OCI-LY3 (cell line): ENCODE results near the gene ROR1.

Source experiments
- H2AFZ ChIP-seq: fragments of 200-600, 300-600 bp; shearing (Covaris generic); 2 replicates; pipeline ENCODE4 v1.6.0; 2014; ENCODE audit warnings: antibody characterized with exemption, low read depth, low read length
- H3K27ac ChIP-seq: fragments of 200-600, 300-600 bp; sonication (generic); 2 replicates; pipeline ENCODE4 v1.5.1; 2014; ENCODE audit warnings: mild to moderate bottlenecking, low read length, moderate library complexity, mixed read lengths
- H3K27me3 ChIP-seq: fragments of 200-600, 300-600 bp; sonication (generic); 2 replicates; pipeline ENCODE4 v1.6.1; 2014; ENCODE audit warnings: low read depth, low read length, mixed read lengths
- H3K36me3 ChIP-seq: fragments of 200-600, 300-600 bp; sonication (generic); replicated peaks from 2 replicates; pipeline ENCODE3; 2014; ENCODE audit warnings: low read depth, low read length, mixed read lengths
- H3K4me1 ChIP-seq: fragments of 300-600, 200-600 bp; sonication (generic); 2 replicates; pipeline ENCODE4 v1.6.1; 2014; ENCODE audit warnings: low read length, mixed read lengths
- H3K4me2 ChIP-seq: fragments of 200-600, 300-600 bp; sonication (generic); 2 replicates; pipeline ENCODE4 v1.6.1; 2014; ENCODE audit warnings: low read length, mixed read lengths
- H3K4me3 ChIP-seq: fragments of 300-600, 200-600 bp; sonication (generic); 2 replicates; pipeline ENCODE4 v1.5.1; 2014; ENCODE audit warnings: antibody characterized with exemption, mild to moderate bottlenecking, low read length, moderate library complexity
- H3K79me2 ChIP-seq: fragments of 300-600, 200-600 bp; shearing (Covaris generic); 2 replicates; pipeline ENCODE4 v1.6.1; 2014; ENCODE audit warnings: mild to moderate bottlenecking, low read length, mixed read lengths
- H3K9ac ChIP-seq: fragments of 300-600, 200-600 bp; shearing (Covaris generic); 2 replicates; pipeline ENCODE4 v1.6.0; 2014; ENCODE audit warnings: mild to moderate bottlenecking, low read length, moderate library complexity
- H3K9me3 ChIP-seq: fragments of 200-600, 300-600 bp; shearing (Covaris generic); 2 replicates; pipeline ENCODE4 v1.6.1; 2014; ENCODE audit warnings: low read length, mixed read lengths; ENCODE audit not compliant: insufficient read depth
- H4K20me1 ChIP-seq: fragments of 200-600, 300-600 bp; sonication (generic); 2 replicates; pipeline ENCODE4 v1.6.1; 2016; ENCODE audit warnings: low read length, mixed read lengths; ENCODE audit not compliant: insufficient read depth
- EZH2phosphoT487 ChIP-seq: fragments of 200-600 bp; shearing (Covaris generic); IDR thresholded peaks from 2 replicates; pipeline ENCODE4 v1.6.1; 2018; ENCODE audit warnings: antibody characterized with exemption, mixed run types, low read depth
- TF ChIP-seq, protein P1 (sequence below): fragments of 200-600, 300-600 bp; sonication (generic); IDR thresholded peaks from 2 replicates; pipeline ENCODE4 v1.5.1; 2014; ENCODE audit warnings: antibody characterized with exemption, low read length, low read depth

The ROR1 gene

DNA sequence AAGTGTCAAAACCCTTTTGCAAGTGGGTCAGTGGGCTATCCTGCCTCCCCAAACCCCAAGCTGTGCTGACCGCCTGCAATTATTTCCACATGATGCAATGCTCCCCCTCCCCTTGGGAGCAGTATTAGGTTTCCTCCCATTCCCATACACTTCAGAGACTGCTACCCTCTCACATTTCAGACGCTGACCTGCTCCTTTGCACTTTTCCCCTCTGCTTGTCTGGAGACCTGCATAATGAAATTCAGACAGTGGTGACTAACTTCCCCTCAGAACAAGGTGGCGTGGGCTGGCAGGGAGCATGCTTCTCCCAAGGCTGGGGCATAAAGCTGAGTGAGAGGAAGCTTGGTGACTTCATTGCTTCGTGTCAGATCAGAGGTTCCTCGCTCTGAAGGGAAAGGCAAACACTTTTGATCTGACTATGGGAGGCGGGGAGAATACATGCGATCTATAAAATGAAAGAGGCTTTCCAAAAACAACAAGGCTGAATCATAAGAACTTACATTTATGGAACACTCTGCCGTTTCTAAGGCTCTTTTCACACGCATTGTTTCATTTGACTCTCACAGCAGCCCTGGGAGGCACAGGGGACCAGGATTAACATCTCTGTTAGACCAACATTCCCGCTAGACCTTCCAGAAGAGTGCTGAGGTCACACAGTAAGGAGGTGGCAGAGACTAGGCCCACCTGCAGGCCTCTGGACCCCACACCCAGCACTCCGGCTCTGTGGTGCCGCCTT, 27.5 kb upstream of the ROR1 start:
- no peaks in the 10 kb centered on the region for H3K4me1 ChIP-seq
- H4K20me1 ChIP-seq: no peaks in the 10 kb centered on the region
- H3K36me3 ChIP-seq: no peaks in the 10 kb centered on the region
- no peak overlapping the region for H2AFZ ChIP-seq
- H3K4me2 ChIP-seq: no peak overlapping the region
- H3K9me3 ChIP-seq: no peaks in the 10 kb centered on the region
- H3K27ac ChIP-seq: no peak overlapping the region
- H3K9ac ChIP-seq: no peak overlapping the region
- TF ChIP-seq, protein P1, sequence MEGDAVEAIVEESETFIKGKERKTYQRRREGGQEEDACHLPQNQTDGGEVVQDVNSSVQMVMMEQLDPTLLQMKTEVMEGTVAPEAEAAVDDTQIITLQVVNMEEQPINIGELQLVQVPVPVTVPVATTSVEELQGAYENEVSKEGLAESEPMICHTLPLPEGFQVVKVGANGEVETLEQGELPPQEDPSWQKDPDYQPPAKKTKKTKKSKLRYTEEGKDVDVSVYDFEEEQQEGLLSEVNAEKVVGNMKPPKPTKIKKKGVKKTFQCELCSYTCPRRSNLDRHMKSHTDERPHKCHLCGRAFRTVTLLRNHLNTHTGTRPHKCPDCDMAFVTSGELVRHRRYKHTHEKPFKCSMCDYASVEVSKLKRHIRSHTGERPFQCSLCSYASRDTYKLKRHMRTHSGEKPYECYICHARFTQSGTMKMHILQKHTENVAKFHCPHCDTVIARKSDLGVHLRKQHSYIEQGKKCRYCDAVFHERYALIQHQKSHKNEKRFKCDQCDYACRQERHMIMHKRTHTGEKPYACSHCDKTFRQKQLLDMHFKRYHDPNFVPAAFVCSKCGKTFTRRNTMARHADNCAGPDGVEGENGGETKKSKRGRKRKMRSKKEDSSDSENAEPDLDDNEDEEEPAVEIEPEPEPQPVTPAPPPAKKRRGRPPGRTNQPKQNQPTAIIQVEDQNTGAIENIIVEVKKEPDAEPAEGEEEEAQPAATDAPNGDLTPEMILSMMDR: no peak
- no peak for TF ChIP-seq EZH2phosphoT487
- no peaks in the 10 kb centered on the region for H3K79me2 ChIP-seq
- H3K4me3 ChIP-seq: no peak overlapping the region
- H3K27me3 ChIP-seq: no peaks in the 10 kb centered on the region

DNA sequence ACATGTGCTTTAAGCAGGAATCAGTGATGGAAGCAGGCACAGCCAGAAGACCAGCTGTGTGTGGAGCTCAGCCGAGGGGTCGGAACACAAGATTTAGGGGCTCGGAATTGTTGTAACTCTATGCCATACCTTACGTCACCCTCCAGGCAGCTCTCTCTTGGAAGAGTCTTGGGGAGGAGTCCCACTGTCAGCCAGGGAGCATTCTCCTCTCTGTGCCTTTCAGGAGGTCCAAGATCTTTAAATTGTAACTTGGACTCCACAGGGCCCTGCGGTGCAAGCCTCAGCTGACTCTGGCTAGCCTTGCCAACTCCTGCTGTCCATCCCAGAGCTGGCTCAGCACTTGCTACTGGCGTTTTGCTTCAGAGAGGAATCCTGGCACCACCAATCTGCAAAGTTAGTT, 26.4 kb upstream of the ROR1 start:
- no peak overlapping the region for H3K4me3 ChIP-seq
- H3K9me3 ChIP-seq: no peaks in the 10 kb centered on the region
- no peaks in the 10 kb centered on the region for H3K36me3 ChIP-seq
- no peak overlapping the region for H3K9ac ChIP-seq
- H3K27ac ChIP-seq: no peak overlapping the region
- H3K27me3 ChIP-seq: no peaks in the 10 kb centered on the region
- no peaks in the 10 kb centered on the region for H3K79me2 ChIP-seq
- no peak for TF ChIP-seq EZH2phosphoT487
- TF ChIP-seq, protein P1: no peak
- no peaks in the 10 kb centered on the region for H3K4me1 ChIP-seq
- H2AFZ ChIP-seq: no peak overlapping the region
- H3K4me2 ChIP-seq: no peak overlapping the region
- H4K20me1 ChIP-seq: no peaks in the 10 kb centered on the region

DNA sequence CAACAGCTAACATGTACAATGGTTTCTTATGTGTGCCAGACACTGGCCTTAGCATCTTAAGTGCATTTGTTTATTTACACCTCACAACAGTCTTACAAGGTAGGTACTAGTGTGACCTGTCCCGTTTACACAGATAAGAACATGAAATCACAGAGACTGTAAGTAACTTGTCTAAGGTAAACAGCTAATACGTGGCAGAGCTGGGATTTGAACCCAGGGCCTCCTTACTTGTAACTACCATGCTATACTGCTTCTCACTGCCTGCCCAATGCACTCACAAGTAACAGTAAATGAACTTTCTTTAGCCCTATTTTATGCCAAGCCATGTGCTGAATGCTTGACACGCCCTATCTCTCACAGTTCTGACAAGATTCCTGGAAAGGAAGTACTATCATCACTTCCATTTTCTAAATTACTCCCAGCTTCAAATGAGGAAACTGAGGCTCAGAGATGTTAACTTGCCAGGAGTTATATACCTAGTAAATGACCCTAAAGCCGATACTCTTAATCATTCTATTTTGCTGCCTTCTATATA, 25.7 kb upstream of the ROR1 start:
- no peaks in the 10 kb centered on the region for H3K36me3 ChIP-seq
- no peaks in the 10 kb centered on the region for H3K27me3 ChIP-seq
- TF ChIP-seq, protein P1: no peak
- no peak for TF ChIP-seq EZH2phosphoT487
- no peak overlapping the region for H3K4me3 ChIP-seq
- H3K4me2 ChIP-seq: no peak overlapping the region
- H2AFZ ChIP-seq: no peak overlapping the region
- no peak overlapping the region for H3K27ac ChIP-seq
- H4K20me1 ChIP-seq: no peaks in the 10 kb centered on the region
- no peaks in the 10 kb centered on the region for H3K4me1 ChIP-seq
- H3K9ac ChIP-seq: no peak overlapping the region
- no peaks in the 10 kb centered on the region for H3K79me2 ChIP-seq
- H3K9me3 ChIP-seq: no peaks in the 10 kb centered on the region

DNA sequence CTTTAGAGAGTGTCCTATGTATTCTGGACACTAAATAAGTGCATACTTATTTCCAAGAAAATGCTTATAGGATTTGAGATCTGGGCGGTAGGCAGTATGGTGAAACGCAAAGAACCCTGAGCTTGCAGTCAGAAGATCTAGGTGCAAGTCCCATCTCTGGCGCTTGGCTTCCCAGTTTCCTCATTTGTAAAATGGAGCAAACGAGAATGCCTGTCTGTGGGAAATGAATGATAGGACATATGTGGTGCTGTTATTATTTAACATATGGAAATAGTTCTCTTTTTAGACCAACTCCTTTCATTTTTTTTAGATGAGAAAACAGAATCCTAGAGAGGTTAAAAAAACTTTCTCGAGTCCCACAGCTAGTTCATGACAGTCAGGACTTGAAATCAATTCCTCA, 25.2 kb upstream of the ROR1 start:
- no peaks in the 10 kb centered on the region for H3K9me3 ChIP-seq
- 0 out of 2 replicates have a peak, but pooled peaks cover 2% of the 10 kb centered on the region for H3K4me1 ChIP-seq
- H3K4me2 ChIP-seq: no peak overlapping the region
- no peak overlapping the region for H2AFZ ChIP-seq
- H3K79me2 ChIP-seq: no peaks in the 10 kb centered on the region
- no peak for TF ChIP-seq EZH2phosphoT487
- TF ChIP-seq, protein P1: no peak
- no peaks in the 10 kb centered on the region for H3K36me3 ChIP-seq
- H3K9ac ChIP-seq: no peak overlapping the region
- H3K27me3 ChIP-seq: no peaks in the 10 kb centered on the region
- H3K27ac ChIP-seq: no peak overlapping the region
- H4K20me1 ChIP-seq: no peaks in the 10 kb centered on the region
- no peak overlapping the region for H3K4me3 ChIP-seq
